GM13976 (cell line): ENCODE data around the gene PWWP2B.
"Not testable (repeated sequence)": the region's sequence is repeated elsewhere in the genome, so short reads cannot be mapped to it uniquely, and the experiment has no call there.

Experiments
- DNase-seq: peaks from one replicate; pipeline ENCODE4 v3.0.0; 2012; ENCODE audit warnings: low spot score
- in situ Hi-C: fragments of 300-500 bp; cut with MboI; formaldehyde crosslinking; loops from one replicate; pipeline ENCODE4 v1.12.0; 2022; ENCODE audit warnings: low sequenced_read_pairs, mixed read lengths, inconsistent platforms; ENCODE audit not compliant: unreplicated experiment
- TF ChIP-seq, protein P1 (sequence below): IDR thresholded peaks from 2 replicates; pipeline ENCODE4 v1.5.1; 2012; ENCODE audit warnings: borderline replicate concordance, mild to moderate bottlenecking; ENCODE audit not compliant: insufficient read depth; ENCODE audit errors: extremely low read depth, missing control alignments, control extremely low read depth

The PWWP2B gene

DNA sequence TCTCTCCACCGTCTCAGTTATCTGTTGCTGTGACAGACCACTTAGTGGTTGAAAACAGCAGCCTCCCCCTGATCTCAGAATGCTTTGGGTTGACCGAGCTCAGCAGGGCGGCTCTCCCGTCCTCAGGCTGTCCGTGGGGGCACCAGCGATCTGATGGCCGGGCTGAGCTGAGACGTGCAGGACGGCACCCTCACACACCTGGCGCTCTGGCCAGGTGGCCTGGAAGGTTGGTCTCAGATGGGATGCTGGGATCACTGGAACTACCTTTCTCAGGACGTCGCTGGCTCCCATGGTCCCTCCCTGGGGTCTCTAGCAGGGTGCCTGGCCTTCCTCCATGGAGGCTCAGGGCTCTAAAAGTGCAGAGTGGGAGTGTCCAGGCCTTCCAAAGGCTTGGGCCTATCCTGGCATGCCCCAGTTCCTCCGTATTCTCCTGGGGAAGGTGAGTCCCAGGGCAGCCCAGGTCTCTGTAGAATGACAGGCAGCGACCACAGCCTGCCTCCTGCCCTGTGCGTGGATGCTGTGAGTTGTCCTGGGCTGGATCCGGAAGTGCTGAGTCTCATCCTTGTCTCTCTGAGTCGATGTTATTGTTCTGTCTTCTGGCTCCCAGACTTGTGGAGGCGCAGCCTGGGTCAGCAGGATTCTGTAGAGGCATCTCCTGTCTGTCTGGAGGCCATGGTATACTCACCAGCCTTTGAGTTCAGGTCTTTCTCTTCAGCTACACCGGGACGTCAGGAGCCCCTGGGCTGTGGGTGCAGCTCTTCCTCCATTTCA lies 12.2 kb upstream of the PWWP2B start:
- DNase-seq = no peak
- TF ChIP-seq, protein P1, sequence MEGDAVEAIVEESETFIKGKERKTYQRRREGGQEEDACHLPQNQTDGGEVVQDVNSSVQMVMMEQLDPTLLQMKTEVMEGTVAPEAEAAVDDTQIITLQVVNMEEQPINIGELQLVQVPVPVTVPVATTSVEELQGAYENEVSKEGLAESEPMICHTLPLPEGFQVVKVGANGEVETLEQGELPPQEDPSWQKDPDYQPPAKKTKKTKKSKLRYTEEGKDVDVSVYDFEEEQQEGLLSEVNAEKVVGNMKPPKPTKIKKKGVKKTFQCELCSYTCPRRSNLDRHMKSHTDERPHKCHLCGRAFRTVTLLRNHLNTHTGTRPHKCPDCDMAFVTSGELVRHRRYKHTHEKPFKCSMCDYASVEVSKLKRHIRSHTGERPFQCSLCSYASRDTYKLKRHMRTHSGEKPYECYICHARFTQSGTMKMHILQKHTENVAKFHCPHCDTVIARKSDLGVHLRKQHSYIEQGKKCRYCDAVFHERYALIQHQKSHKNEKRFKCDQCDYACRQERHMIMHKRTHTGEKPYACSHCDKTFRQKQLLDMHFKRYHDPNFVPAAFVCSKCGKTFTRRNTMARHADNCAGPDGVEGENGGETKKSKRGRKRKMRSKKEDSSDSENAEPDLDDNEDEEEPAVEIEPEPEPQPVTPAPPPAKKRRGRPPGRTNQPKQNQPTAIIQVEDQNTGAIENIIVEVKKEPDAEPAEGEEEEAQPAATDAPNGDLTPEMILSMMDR = no peak
- in situ Hi-C loops = no loop called here

DNA sequence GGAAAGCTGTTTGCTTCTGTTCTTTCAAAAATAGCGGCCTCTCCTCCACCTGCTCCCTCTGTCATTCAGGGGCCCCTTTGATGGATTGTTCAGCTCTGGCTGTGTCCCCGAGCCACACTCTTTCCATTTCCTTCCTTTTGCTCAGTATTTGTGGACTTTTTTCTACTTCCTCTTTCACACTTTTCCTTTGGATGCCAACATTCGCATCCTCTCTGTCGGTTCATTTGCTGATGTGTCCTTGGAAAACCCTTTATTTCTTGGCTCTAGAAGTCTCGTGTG lies 11.7 kb upstream of the PWWP2B start:
- DNase-seq = no peak
- TF ChIP-seq, protein P1 = no peak

DNA sequence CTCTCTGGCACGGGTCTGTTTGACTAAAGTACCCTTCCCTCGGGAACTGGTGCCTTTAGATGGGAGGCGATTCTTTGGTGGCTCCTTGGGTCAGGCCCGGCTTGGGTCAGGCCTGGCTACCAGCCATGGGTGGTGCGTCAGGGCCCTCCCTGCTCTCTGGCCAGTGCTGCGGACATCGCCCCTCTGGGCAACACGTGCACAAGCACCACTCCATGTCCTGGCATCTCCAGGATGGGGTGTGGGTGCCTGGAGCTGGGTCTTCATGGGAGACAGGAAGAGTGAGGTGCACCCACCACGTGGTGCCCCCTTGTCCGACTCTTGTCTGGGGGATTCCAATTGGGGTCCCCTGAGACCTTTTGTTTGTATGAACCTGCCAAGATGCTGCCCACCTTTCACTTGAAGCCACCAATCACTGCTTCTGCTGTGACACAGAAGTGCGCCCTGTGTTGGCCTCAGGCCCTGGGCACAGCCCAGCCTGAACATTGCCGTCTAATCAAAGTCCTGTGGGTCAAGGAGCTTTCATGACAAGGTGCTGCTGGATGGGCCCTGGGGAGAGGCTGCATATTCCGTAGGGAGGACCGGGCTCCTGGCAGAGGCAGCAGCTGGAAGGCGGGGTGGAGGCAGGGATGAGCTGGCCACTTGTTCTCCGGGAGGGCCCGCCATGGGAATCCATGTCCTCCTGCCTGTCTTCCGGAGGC lies 11.1 kb upstream of the PWWP2B start:
- in situ Hi-C loops = no loop called here
- DNase-seq = no peak
- TF ChIP-seq, protein P1 = no peak

More for the DNA sequence above, 11.7 kb upstream of the PWWP2B start:
- in situ Hi-C loops = no loop called here

DNA sequence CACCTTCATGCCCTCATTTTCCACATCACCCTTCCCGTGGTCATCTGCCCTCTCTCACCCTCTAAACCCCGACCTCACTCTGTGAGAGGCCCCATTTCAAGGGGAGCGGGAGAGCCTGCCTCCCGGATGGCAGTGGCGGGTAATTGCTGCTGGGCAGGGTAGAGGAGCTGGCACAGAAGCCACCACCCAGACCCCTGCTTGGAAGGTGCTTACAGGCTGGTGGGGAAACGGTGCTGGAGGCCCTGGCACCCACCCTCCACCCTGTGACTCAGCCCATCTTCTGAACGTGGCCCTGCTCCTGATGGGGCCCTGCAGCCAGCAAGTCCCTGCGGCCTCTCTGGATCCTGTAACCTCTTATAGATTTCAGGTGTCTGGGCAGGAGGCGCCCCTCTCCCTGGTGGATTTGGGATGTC lies 10.6 kb upstream of the PWWP2B start:
- TF ChIP-seq, protein P1 = no peak
- no peak for DNase-seq
- in situ Hi-C loops = no loop called here

DNA sequence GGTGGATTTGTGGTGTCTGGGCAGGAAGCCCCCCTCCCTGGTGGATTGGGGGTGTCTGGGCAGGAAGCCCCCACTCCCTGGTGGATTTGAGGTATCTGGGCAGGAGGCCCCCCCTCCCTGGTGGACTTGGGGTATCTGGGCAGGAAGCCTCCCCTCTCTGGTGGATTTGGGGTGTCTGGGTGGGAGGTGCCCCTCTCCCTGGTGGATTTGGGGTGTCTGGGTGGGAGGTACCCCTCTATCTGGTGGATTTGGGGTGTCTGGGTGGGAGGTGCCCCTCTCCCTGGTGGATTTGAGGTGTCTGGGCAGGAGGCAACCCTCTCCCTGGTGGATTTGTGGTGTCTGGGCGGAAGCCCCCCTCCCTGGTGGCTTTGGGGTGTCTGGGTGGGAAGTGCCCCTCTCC lies 10.1 kb upstream of the PWWP2B start:
- in situ Hi-C loops = not testable (repeated sequence)

DNA sequence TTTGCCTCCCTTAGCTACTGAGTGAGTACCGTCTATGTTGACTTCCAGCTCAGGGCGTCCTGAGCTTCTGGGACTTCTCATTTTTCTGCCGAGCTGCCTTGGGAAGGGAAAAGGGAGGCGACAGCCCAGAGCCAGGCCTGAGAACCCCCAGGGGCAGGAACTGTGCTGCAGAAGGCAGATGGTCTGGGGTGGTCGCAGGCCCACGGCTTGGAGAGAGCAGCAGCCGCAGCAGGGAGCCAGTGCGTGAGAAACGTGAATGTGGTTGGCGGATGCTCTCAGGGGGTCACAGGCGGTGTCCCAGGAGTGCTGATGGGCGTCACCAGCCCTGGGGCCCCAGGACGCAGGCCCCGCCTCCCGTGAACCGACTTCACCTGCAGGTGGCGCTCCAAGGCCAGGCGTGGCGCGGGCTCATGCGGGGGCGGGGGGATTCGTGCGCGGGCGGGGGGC lies 9.2 kb upstream of the PWWP2B start:
- in situ Hi-C loops = no loop called here
- TF ChIP-seq, protein P1 = peak; percentile 59
- DNase-seq = peak; percentile 94

More for the DNA sequence above, 10.1 kb upstream of the PWWP2B start:
- not testable (repeated sequence) for DNase-seq

DNA sequence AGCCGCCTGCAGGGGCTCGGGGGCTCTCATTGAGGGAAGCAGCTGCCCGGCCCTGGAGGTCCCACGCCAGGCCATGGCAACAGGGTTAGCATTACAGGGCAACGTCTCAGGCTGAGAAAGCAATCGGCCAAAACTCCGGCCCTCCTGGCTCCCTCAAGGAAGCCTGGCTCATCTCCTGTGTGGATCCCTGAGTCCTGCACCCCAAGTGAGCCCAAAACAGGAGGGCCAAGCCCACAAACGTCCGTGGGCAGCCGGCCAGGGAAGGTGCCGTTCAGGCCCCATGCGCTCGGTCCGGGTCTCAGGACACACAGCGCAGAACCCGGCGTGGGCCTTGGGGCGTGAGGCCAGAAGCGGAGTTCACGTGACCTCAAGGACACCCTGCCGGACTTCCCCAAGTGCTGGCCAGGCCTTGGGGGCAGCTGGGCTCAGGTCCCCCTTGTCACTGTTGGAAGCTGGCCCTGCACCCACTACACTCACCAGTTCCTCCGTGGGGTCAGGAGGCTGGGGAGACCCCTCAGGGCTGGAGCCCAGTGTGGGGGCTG lies 8.0 kb upstream of the PWWP2B start:
- peak; percentile 71 for DNase-seq
- in situ Hi-C loops = no loop called here
- TF ChIP-seq, protein P1 = no peak
